MM.1S (cell line): Measurements from ENCODE around the gene ZNF740.

Source experiments
- CTCF ChIP-seq: fragments of 300-600 bp; sonication (generic); IDR thresholded peaks from 2 replicates; pipeline ENCODE4 v1.5.1; 2016; ENCODE audit warnings: antibody characterized with exemption, low read length, mixed read lengths
- EZH2 ChIP-seq: fragments of 300-600 bp; sonication (generic); optimal IDR thresholded peaks from 2 replicates; pipeline ENCODE3; 2017; ENCODE audit warnings: low read depth, mild to moderate bottlenecking, antibody characterized with exemption, low read length, mixed read lengths
- EZH2phosphoT487 ChIP-seq: fragments of 300-600 bp; sonication (generic); IDR thresholded peaks from 2 replicates; pipeline ENCODE4 v1.6.1; 2018; ENCODE audit warnings: antibody characterized with exemption, low read length

GRCh38 chr12:53190108-53190729 is 9.7 kb downstream of the ZNF740 start:
- TF ChIP-seq EZH2 (no peak), CTCF (peak; percentile 75), EZH2phosphoT487 (no peak)
